HepG2 (cell line): ENCODE data around the gene CHKA. TPM values are rescaled to one million over a fixed set of nuclear protein-coding genes. Genes with fewer than 3 reads are reported as not detected.

Experiments
- KAT2B ChIP-seq: fragments of 150-350 bp; IDR thresholded peaks from 2 replicates; pipeline ENCODE4 v1.6.1; 2014; ENCODE audit warnings: low read depth, low read length, borderline replicate concordance
- MAZ ChIP-seq, 2 experiments: sonication (generic) in 1 of 2; formaldehyde crosslinking in 1 of 2; IDR thresholded peaks; 2 replicates each; pipeline versions ENCODE4 v1.5.0 to v1.6.1; 2012 to 2020; ENCODE audit warnings: low read depth in 2 of 2, mild to moderate bottlenecking in 2 of 2, borderline replicate concordance in 1 of 2, improper control_type of control experiment in 1 of 2, low read length in 1 of 2, missing genetic modification reagents in 1 of 2, moderate library complexity in 1 of 2
- NCOA2 ChIP-seq: sonication (generic); formaldehyde crosslinking; IDR thresholded peaks from 2 replicates; pipeline ENCODE4 v1.8.0; 2022; ENCODE audit warnings: inconsistent platforms
- NFIC ChIP-seq: IDR thresholded peaks from 2 replicates; pipeline ENCODE4 v1.6.1; 2012; ENCODE audit warnings: mild to moderate bottlenecking, low read length, inconsistent platforms
- NFKB2 ChIP-seq: sonication (generic); formaldehyde crosslinking; IDR thresholded peaks from 2 replicates; pipeline ENCODE4 v1.4.0; 2020; ENCODE audit warnings: missing genetic modification reagents, borderline replicate concordance
- SIN3B ChIP-seq: fragments of 150-350 bp; IDR thresholded peaks from 2 replicates; pipeline ENCODE4 v1.6.1; 2014; ENCODE audit warnings: low read length
- SNAPC2 ChIP-seq: sonication (generic); formaldehyde crosslinking; IDR thresholded peaks from 2 replicates; pipeline ENCODE4 v1.8.1; 2022; ENCODE audit warnings: mild to moderate bottlenecking, missing genetic modification reagents
- ZBTB25 ChIP-seq: IDR thresholded peaks from 2 replicates; pipeline ENCODE4 v1.6.1; 2018; ENCODE audit warnings: missing genetic modification reagents
- ZEB1 ChIP-seq: IDR thresholded peaks from 2 replicates; pipeline ENCODE4 v1.6.1; 2012; ENCODE audit warnings: mild to moderate bottlenecking, low read depth, inconsistent platforms; ENCODE audit not compliant: insufficient replicate concordance
- ZFYVE20 ChIP-seq: sonication (generic); formaldehyde crosslinking; IDR thresholded peaks from 2 replicates; pipeline ENCODE4 v1.8.0; 2023; ENCODE audit warnings: low read depth, mild to moderate bottlenecking, moderate library complexity, missing genetic modification reagents, borderline replicate concordance
- ZNF260 ChIP-seq: sonication (generic); formaldehyde crosslinking; IDR thresholded peaks from 2 replicates; pipeline ENCODE4 v1.4.0; 2020; ENCODE audit warnings: missing genetic modification reagents, low read depth, mild to moderate bottlenecking, borderline replicate concordance
- ZNF460 ChIP-seq: sonication (generic); formaldehyde crosslinking; IDR thresholded peaks from 2 replicates; pipeline ENCODE4 v1.5.1; 2020; ENCODE audit warnings: missing genetic modification reagents, mild to moderate bottlenecking, borderline replicate concordance
- ZNF619 ChIP-seq: sonication (generic); formaldehyde crosslinking; IDR thresholded peaks from 2 replicates; pipeline ENCODE4 v1.4.0; 2020; ENCODE audit warnings: mild to moderate bottlenecking, missing genetic modification reagents
- ZSCAN25 ChIP-seq: sonication (generic); formaldehyde crosslinking; IDR thresholded peaks from 2 replicates; pipeline ENCODE4 v1.8.0; 2022; ENCODE audit warnings: mild to moderate bottlenecking, missing genetic modification reagents
- polyA plus RNA-seq, 8 experiments: library from polyadenylated mRNA; depleted of rRNA in 3 of 8; stranded (reverse) in 7 of 8; unstranded in 1 of 8; fragments of >200 nt; fragmentation: Illumina TruSeq in 4 of 8; extraction: Trizol in 4 of 8; gene quantifications; 2 replicates each; pipeline versions ENCODE4 v1.2.1 to v1.2.3, GENCODE V29; 2011 to 2016; ENCODE audit warnings: low read depth in 4 of 8, missing spikeins in 1 of 8, mixed read lengths in 1 of 8; ENCODE audit not compliant: insufficient read depth in 1 of 8
- total RNA-seq, 5 experiments: library from RNA; depleted of rRNA; stranded (reverse); fragments of >200 nt; fragmentation: Illumina TruSeq; extraction: Trizol; gene quantifications; 2 replicates each; pipeline ENCODE4 v1.2.3, GENCODE V29; 2016; ENCODE audit warnings: low read depth in 1 of 5
- TF ChIP-seq, protein P1 (sequence below): sonication (generic); formaldehyde crosslinking; IDR thresholded peaks from 2 replicates; pipeline ENCODE4 v1.4.0; 2020; ENCODE audit warnings: mild to moderate bottlenecking, low read depth, missing genetic modification reagents
- TF ChIP-seq, protein P2 (sequence below): sonication (generic); formaldehyde crosslinking; IDR thresholded peaks from 2 replicates; pipeline ENCODE4 v1.5.0; 2020; ENCODE audit warnings: missing genetic modification reagents
- TF ChIP-seq, protein P3 (sequence below): sonication (generic); formaldehyde crosslinking; IDR thresholded peaks from 2 replicates; pipeline ENCODE4 v1.5.0; 2020; ENCODE audit warnings: missing genetic modification reagents
- TF ChIP-seq, protein P4 (sequence below): sonication (generic); formaldehyde crosslinking; IDR thresholded peaks from 2 replicates; pipeline ENCODE4 v1.5.0; 2020; ENCODE audit warnings: mild to moderate bottlenecking, missing genetic modification reagents, moderate library complexity
- TF ChIP-seq, protein P5 (sequence below): sonication (generic); formaldehyde crosslinking; IDR thresholded peaks from 2 replicates; pipeline ENCODE4 v1.4.0; 2020; ENCODE audit warnings: mild to moderate bottlenecking, missing genetic modification reagents

Gene CHKA
- total and polyA plus RNA-seq, 2 of the 13 experiments (the other 11 are each of a cell fraction or from before 2014, with no cell fraction given) = 71.6 to 92.7 TPM

DNA sequence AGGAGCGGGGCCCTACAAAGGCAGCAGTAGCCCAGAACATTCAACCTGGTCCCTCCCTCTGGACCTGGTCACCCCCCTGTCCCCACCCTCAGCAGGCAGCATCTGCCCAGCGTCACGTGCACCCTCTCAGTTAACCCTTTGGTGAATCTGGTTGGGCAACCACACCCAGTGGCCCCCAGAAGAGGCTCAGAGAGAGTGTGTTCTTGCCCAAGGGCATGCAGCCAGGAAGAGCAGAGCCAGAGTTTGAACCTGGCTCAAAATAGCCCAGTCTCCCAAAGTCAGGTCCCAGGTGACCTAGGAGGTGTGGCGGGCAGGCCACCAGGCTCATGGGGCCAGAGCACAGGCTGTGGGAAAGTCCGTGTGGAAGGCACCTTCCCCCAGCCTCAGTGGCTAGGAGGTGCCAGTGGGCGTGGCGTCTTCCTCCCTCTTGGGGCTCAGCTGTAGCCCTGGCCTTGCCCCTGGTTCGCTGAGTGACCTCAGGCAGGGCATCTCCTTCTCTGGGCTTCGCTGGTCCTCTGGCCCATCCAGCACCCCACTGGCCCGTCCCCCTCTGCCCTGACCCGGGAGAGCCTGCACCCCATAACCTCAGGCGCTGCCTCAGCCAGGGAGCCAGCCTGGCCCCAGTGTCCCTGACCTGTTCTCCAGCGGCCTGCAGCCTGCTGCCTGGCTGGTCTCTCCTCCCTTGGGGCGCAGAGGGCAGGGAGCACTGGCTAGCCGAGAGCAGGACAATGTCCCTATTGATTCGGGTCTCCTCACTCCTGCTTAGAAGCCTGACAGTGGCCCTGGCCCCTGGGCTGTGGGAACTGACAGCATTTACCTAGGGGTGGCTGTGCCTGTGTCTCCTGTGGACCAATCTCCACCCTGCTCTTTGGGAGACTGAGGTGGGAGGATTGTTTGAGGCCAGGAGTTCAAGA lies 104.0 kb downstream of the CHKA start (continued):
- no peak for TF ChIP-seq NFIC
- TF ChIP-seq, protein P1, sequence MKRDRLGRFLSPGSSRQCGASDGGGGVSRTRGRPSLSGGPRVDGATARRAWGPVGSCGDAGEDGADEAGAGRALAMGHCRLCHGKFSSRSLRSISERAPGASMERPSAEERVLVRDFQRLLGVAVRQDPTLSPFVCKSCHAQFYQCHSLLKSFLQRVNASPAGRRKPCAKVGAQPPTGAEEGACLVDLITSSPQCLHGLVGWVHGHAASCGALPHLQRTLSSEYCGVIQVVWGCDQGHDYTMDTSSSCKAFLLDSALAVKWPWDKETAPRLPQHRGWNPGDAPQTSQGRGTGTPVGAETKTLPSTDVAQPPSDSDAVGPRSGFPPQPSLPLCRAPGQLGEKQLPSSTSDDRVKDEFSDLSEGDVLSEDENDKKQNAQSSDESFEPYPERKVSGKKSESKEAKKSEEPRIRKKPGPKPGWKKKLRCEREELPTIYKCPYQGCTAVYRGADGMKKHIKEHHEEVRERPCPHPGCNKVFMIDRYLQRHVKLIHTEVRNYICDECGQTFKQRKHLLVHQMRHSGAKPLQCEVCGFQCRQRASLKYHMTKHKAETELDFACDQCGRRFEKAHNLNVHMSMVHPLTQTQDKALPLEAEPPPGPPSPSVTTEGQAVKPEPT = peak; percentile 31; the same call in 1 of the 2 replicates
- TF ChIP-seq NFKB2 (CRISPR knock-in tag) = no peak; the same call in 1 of the 2 replicates
- no peak for TF ChIP-seq SIN3B
- TF ChIP-seq ZNF260 (CRISPR knock-in tag) = no peak
- TF ChIP-seq ZNF460 (CRISPR knock-in tag) = no peak; the same call in 1 of the 2 replicates
- TF ChIP-seq, protein P2, sequence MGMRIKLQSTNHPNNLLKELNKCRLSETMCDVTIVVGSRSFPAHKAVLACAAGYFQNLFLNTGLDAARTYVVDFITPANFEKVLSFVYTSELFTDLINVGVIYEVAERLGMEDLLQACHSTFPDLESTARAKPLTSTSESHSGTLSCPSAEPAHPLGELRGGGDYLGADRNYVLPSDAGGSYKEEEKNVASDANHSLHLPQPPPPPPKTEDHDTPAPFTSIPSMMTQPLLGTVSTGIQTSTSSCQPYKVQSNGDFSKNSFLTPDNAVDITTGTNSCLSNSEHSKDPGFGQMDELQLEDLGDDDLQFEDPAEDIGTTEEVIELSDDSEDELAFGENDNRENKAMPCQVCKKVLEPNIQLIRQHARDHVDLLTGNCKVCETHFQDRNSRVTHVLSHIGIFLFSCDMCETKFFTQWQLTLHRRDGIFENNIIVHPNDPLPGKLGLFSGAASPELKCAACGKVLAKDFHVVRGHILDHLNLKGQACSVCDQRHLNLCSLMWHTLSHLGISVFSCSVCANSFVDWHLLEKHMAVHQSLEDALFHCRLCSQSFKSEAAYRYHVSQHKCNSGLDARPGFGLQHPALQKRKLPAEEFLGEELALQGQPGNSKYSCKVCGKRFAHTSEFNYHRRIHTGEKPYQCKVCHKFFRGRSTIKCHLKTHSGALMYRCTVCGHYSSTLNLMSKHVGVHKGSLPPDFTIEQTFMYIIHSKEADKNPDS (CRISPR knock-in tag) = peak; percentile 87; the same call in 1 of the 2 replicates
- no peak for TF ChIP-seq MAZ (IDR thresholded peaks at IDR 0.05; ENCODE audit: borderline replicate concordance, low read depth, low read length)
- TF ChIP-seq MAZ (CRISPR knock-in tag; IDR thresholded peaks at IDR 0.05; ENCODE audit: low read depth) = no peak; the same call in 1 of the 2 replicates
- no peak for TF ChIP-seq KAT2B
- TF ChIP-seq ZFYVE20 (CRISPR knock-in tag) = no peak
- TF ChIP-seq, protein P3, sequence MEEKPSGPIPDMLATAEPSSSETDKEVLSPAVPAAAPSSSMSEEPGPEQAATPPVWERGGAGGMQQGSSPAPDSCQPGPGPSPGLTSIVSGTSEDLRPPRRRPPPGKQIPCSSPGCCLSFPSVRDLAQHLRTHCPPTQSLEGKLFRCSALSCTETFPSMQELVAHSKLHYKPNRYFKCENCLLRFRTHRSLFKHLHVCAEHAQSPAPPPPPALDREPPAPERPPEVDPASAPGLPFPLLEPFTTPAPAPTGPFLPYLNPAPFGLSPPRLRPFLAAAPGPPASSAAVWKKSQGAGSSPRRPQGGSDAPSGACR = no peak; the same call in 1 of the 2 replicates
- TF ChIP-seq, protein P4, sequence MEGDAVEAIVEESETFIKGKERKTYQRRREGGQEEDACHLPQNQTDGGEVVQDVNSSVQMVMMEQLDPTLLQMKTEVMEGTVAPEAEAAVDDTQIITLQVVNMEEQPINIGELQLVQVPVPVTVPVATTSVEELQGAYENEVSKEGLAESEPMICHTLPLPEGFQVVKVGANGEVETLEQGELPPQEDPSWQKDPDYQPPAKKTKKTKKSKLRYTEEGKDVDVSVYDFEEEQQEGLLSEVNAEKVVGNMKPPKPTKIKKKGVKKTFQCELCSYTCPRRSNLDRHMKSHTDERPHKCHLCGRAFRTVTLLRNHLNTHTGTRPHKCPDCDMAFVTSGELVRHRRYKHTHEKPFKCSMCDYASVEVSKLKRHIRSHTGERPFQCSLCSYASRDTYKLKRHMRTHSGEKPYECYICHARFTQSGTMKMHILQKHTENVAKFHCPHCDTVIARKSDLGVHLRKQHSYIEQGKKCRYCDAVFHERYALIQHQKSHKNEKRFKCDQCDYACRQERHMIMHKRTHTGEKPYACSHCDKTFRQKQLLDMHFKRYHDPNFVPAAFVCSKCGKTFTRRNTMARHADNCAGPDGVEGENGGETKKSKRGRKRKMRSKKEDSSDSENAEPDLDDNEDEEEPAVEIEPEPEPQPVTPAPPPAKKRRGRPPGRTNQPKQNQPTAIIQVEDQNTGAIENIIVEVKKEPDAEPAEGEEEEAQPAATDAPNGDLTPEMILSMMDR (CRISPR knock-in tag) = peak; percentile 23; the same call in 1 of the 2 replicates
- TF ChIP-seq, protein P5, sequence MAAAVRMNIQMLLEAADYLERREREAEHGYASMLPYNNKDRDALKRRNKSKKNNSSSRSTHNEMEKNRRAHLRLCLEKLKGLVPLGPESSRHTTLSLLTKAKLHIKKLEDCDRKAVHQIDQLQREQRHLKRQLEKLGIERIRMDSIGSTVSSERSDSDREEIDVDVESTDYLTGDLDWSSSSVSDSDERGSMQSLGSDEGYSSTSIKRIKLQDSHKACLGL (CRISPR knock-in tag) = 0 out of 2 replicates have a peak, but pooled peaks have one; percentile 33
- no peak for TF ChIP-seq ZBTB25 (CRISPR knock-in tag)
- peak; percentile 47; the same call in 1 of the 2 replicates for TF ChIP-seq NCOA2
- TF ChIP-seq ZNF619 (CRISPR knock-in tag) = no peak
- no peak for TF ChIP-seq SNAPC2 (CRISPR knock-in tag)
- peak; percentile 85 for TF ChIP-seq ZSCAN25
- TF ChIP-seq ZEB1 = peak; percentile 45
